Neural cell (in vitro differentiated cells): ENCODE data around the gene NUP133.

Experiments
- EP300 ChIP-seq: fragments of 450-650 bp; conservative IDR thresholded peaks from 2 replicates; pipeline ENCODE4 v1.6.1; 2014; ENCODE audit warnings: antibody characterized with exemption, mild to moderate bottlenecking, moderate library complexity; ENCODE audit not compliant: poor library complexity, severe bottlenecking
- EZH2 ChIP-seq: fragments of 200-600, 300-800 bp; shearing (Covaris generic), sonication (generic); IDR thresholded peaks from 2 replicates; pipeline ENCODE4 v1.6.1; 2014; ENCODE audit warnings: antibody characterized with exemption, low read length, borderline replicate concordance, mild to moderate bottlenecking; ENCODE audit not compliant: insufficient read depth, poor library complexity, severe bottlenecking
- MXI1 ChIP-seq: fragments of 450-650 bp; conservative IDR thresholded peaks from 2 replicates; pipeline ENCODE4 v1.6.1; 2014; ENCODE audit warnings: antibody characterized with exemption, mild to moderate bottlenecking; ENCODE audit not compliant: poor library complexity, severe bottlenecking
- RAD21 ChIP-seq: fragments of 450-650 bp; conservative IDR thresholded peaks from 2 replicates; pipeline ENCODE4 v1.6.1; 2014; ENCODE audit warnings: antibody characterized with exemption, mild to moderate bottlenecking, moderate library complexity
- SMC3 ChIP-seq: fragments of 450-650 bp; conservative IDR thresholded peaks from 2 replicates; pipeline ENCODE4 v1.6.1; 2014; ENCODE audit warnings: antibody characterized with exemption, mild to moderate bottlenecking, moderate library complexity; ENCODE audit not compliant: poor library complexity
- TAF1 ChIP-seq: IDR thresholded peaks from 2 replicates; pipeline ENCODE4 v1.6.1; 2012; ENCODE audit warnings: low read depth
- TF ChIP-seq, protein P1 (sequence below): fragments of 450-650 bp; IDR thresholded peaks from 2 replicates; pipeline ENCODE4 v1.5.1; 2014; ENCODE audit warnings: antibody characterized with exemption, mild to moderate bottlenecking, moderate library complexity; ENCODE audit not compliant: poor library complexity, severe bottlenecking
- TF ChIP-seq, protein P2 (sequence below): IDR thresholded peaks from 2 replicates; pipeline ENCODE4 v1.6.1; 2012; ENCODE audit warnings: borderline replicate concordance

DNA sequence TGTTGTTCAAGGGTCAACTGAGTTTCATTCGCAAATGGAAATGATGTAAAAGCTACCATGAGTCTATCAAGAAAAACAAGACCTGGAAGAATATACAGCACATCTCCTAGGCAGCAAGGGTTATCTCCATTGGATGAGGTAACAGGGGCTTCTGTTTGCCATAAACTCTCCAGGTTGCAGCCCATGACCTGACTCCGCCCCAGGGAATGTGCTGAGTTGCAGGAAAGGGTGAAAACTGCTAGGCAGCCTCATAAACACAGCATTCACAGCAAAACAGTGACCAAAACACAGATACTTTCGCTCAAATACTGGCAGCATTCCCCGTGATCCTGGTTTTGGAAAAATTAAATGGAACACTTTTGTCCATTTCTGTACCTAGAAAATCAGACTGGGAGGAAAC lies 54.1 kb downstream of the NUP133 start:
- TF ChIP-seq, protein P1, sequence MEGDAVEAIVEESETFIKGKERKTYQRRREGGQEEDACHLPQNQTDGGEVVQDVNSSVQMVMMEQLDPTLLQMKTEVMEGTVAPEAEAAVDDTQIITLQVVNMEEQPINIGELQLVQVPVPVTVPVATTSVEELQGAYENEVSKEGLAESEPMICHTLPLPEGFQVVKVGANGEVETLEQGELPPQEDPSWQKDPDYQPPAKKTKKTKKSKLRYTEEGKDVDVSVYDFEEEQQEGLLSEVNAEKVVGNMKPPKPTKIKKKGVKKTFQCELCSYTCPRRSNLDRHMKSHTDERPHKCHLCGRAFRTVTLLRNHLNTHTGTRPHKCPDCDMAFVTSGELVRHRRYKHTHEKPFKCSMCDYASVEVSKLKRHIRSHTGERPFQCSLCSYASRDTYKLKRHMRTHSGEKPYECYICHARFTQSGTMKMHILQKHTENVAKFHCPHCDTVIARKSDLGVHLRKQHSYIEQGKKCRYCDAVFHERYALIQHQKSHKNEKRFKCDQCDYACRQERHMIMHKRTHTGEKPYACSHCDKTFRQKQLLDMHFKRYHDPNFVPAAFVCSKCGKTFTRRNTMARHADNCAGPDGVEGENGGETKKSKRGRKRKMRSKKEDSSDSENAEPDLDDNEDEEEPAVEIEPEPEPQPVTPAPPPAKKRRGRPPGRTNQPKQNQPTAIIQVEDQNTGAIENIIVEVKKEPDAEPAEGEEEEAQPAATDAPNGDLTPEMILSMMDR, result no peak
- TF ChIP-seq, protein P2, sequence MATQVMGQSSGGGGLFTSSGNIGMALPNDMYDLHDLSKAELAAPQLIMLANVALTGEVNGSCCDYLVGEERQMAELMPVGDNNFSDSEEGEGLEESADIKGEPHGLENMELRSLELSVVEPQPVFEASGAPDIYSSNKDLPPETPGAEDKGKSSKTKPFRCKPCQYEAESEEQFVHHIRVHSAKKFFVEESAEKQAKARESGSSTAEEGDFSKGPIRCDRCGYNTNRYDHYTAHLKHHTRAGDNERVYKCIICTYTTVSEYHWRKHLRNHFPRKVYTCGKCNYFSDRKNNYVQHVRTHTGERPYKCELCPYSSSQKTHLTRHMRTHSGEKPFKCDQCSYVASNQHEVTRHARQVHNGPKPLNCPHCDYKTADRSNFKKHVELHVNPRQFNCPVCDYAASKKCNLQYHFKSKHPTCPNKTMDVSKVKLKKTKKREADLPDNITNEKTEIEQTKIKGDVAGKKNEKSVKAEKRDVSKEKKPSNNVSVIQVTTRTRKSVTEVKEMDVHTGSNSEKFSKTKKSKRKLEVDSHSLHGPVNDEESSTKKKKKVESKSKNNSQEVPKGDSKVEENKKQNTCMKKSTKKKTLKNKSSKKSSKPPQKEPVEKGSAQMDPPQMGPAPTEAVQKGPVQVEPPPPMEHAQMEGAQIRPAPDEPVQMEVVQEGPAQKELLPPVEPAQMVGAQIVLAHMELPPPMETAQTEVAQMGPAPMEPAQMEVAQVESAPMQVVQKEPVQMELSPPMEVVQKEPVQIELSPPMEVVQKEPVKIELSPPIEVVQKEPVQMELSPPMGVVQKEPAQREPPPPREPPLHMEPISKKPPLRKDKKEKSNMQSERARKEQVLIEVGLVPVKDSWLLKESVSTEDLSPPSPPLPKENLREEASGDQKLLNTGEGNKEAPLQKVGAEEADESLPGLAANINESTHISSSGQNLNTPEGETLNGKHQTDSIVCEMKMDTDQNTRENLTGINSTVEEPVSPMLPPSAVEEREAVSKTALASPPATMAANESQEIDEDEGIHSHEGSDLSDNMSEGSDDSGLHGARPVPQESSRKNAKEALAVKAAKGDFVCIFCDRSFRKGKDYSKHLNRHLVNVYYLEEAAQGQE, result no peak
- TF ChIP-seq EZH2 (no peak), RAD21 (no peak), EP300 (no peak), TAF1 (no peak), MXI1 (no peak), SMC3 (no peak)
